MCF 10A (cell line): Measurements from ENCODE around the gene CCDC124. TPM values are rescaled to one million over a fixed set of nuclear protein-coding genes. Genes with fewer than 3 reads are reported as not detected.

ENCODE experiments used
- BruUV-seq: library from RNA; stranded (reverse); fragments of 400-500 nt; replicated peaks from 2 replicates; lab custom pipeline; 2021; lab: Mats Ljungman, UMichigan
- CTCF ChIA-PET: fragments of 300-600 bp; sonication (Branson Sonifier 250); formaldehyde crosslinking; extraction: SDS; loops from one replicate; lab custom pipeline; 2021; ENCODE audit warnings: antibody characterized with exemption, inconsistent platforms; lab: Yijun Ruan, JAX
- POLR2A ChIA-PET: fragments of 300-600, 350-650 bp; sonication (Branson Sonifier 250); formaldehyde crosslinking; extraction: SDS; loops from one replicate; lab custom pipeline; 2020; ENCODE audit warnings: antibody characterized with exemption, inconsistent platforms; lab: Yijun Ruan, JAX
- DNase-seq: peaks from one replicate; pipeline ENCODE4 v3.0.0-alpha.2; 2018; ENCODE audit not compliant: unreplicated experiment
- H3K27ac Mint-ChIP-seq: one replicate; pipeline ENCODE4 v1.8.0; 2022; ENCODE audit warnings: mild to moderate bottlenecking, low read depth, mixed read lengths; ENCODE audit not compliant: unreplicated experiment
- H3K27me3 Mint-ChIP-seq: one replicate; pipeline ENCODE4 v1.8.0; 2022; ENCODE audit warnings: mixed read lengths; ENCODE audit not compliant: insufficient read depth, unreplicated experiment
- H3K36me3 Mint-ChIP-seq: one replicate; pipeline ENCODE4 v1.8.0; 2022; ENCODE audit warnings: mild to moderate bottlenecking, moderate library complexity, mixed read lengths; ENCODE audit not compliant: insufficient read depth, unreplicated experiment
- H3K4me1 Mint-ChIP-seq: one replicate; pipeline ENCODE4 v1.8.0; 2022; ENCODE audit warnings: mixed read lengths; ENCODE audit not compliant: insufficient read depth, unreplicated experiment
- H3K4me3 Mint-ChIP-seq: one replicate; pipeline ENCODE4 v1.8.0; 2022; ENCODE audit warnings: mild to moderate bottlenecking, moderate library complexity, mixed read lengths; ENCODE audit not compliant: unreplicated experiment
- H3K9me3 Mint-ChIP-seq: one replicate; pipeline ENCODE4 v1.8.0; 2022; ENCODE audit warnings: mixed read lengths; ENCODE audit not compliant: unreplicated experiment
- intact Hi-C: fragments of 100-400 bp; cut with micrococcal nuclease; formaldehyde crosslinking; loops from 2 replicates; pipeline ENCODE4 v1.14.1; 2022
- total RNA-seq: library from RNA; stranded (reverse); gene quantifications from 2 replicates; pipeline ENCODE4 v1.2.3, GENCODE V29; 2022
- TF ChIP-seq, protein P1 (sequence below): fragments of 200-600 bp; IDR thresholded peaks from one replicate; pipeline ENCODE4 v1.8.0; 2022; ENCODE audit warnings: antibody characterized with exemption, mild to moderate bottlenecking; ENCODE audit not compliant: unreplicated experiment

Gene CCDC124
- total RNA-seq, 1 experiment from 2014 or later: 122 TPM

DNA sequence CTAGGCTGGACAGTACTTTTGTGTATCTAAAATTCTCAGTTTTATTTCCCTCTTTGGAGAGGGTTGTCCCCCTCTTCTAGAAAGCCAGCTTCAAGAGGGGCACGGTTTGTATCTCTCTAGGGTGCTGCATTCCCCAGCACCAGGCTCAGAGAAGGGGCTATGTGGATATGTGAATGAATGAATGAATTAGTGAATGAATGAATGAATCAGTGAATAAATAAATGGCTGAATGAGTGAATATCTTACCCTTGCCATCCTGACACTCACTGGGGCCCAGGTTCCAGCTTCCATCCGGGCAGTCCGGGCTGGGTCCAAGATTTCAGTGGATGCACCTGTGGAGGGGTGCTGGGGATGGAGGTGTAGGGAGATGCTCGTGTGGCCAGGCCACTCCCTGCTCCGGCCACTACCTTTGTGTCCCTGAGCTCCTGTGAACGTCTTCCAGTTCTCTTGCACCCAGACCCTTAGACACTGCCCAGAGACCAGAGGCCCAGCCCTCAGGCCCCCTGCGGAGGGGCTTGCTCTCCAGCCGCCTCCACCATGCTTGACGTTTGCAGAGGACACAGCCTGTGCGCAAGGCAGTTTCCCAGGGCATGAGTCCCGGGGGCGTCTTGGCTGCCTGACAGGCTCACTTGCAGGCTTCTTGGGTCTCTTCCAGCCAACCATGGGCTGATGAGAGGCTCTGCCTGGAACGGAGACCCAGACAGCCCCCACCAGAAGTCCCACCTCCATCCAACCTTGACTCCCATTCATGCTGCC is 31.3 kb downstream of the CCDC124 start:
- TF ChIP-seq, protein P1, sequence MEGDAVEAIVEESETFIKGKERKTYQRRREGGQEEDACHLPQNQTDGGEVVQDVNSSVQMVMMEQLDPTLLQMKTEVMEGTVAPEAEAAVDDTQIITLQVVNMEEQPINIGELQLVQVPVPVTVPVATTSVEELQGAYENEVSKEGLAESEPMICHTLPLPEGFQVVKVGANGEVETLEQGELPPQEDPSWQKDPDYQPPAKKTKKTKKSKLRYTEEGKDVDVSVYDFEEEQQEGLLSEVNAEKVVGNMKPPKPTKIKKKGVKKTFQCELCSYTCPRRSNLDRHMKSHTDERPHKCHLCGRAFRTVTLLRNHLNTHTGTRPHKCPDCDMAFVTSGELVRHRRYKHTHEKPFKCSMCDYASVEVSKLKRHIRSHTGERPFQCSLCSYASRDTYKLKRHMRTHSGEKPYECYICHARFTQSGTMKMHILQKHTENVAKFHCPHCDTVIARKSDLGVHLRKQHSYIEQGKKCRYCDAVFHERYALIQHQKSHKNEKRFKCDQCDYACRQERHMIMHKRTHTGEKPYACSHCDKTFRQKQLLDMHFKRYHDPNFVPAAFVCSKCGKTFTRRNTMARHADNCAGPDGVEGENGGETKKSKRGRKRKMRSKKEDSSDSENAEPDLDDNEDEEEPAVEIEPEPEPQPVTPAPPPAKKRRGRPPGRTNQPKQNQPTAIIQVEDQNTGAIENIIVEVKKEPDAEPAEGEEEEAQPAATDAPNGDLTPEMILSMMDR: no peak
- Mint-ChIP-seq H3K27ac (no peak overlapping the region), H3K4me1 (no peaks in the 10 kb centered on the region), H3K27me3 (peaks cover 60% of the 10 kb centered on the region), H3K4me3 (no peak overlapping the region), H3K9me3 (no peaks in the 10 kb centered on the region), H3K36me3 (no peaks in the 10 kb centered on the region)
- no TSS peak for BruUV-seq
- ChIA-PET CTCF (interaction anchor here (0.5 to 1.1 kb wide), 2 partner anchors 18 to 54 kb away, joined by 3 read pairs; no protein-coding TSS in a partner anchor), POLR2A (interaction anchor here (1.7 kb wide), 1 partner anchor 11 kb away, joined by 3 read pairs; no protein-coding TSS in a partner anchor)
- intact Hi-C loops: no loop called here
- DNase-seq: no peak

- DNase-seq: no peak
- POLR2A ChIA-PET: interaction anchor here (0.6 to 1.7 kb wide), 3 partner anchors 10 to 56 kb away, joined by 3 to 7 read pairs (median 3); no protein-coding TSS in a partner anchor
- Mint-ChIP-seq H3K36me3 (no peaks in the 10 kb centered on the region), H3K4me3 (no peak overlapping the region), H3K9me3 (no peaks in the 10 kb centered on the region), H3K27me3 (peaks cover 60% of the 10 kb centered on the region), H3K4me1 (no peaks in the 10 kb centered on the region), H3K27ac (no peak overlapping the region)
- intact Hi-C loops: no loop called here
- CTCF ChIA-PET: interaction anchor here (1.3 kb wide), 1 partner anchor 27 kb away, joined by 4 read pairs; no protein-coding TSS in a partner anchor
- BruUV-seq: no TSS peak
- TF ChIP-seq, protein P1: no peak
Observed at GRCh38 chr19:17965370-17966128, 32.7 kb downstream of the CCDC124 start.

GRCh38 chr19:17966129-17966483 is 33.3 kb downstream of the CCDC124 start:
- H3K36me3 Mint-ChIP-seq: no peaks in the 10 kb centered on the region
- H3K9me3 Mint-ChIP-seq: no peaks in the 10 kb centered on the region
- DNase-seq: no peak
- no peak overlapping the region for H3K4me3 Mint-ChIP-seq
- H3K4me1 Mint-ChIP-seq: no peaks in the 10 kb centered on the region
- peaks cover 59% of the 10 kb centered on the region for H3K27me3 Mint-ChIP-seq
- BruUV-seq: no TSS peak
- CTCF ChIA-PET: interaction anchor here (1.3 kb wide), 1 partner anchor 28 kb away, joined by 4 read pairs; no protein-coding TSS in a partner anchor
- intact Hi-C loops: no loop called here
- no peak overlapping the region for H3K27ac Mint-ChIP-seq
- POLR2A ChIA-PET: interaction anchor here (0.6 to 0.9 kb wide), 2 partner anchors 18 to 55 kb away, joined by 3 to 7 read pairs; no protein-coding TSS in a partner anchor
- TF ChIP-seq, protein P1: no peak
